Colonic mucosa (tissue), 4 donors: Measurements from ENCODE around the gene TAS2R5. TPM values are rescaled to one million over a fixed set of nuclear protein-coding genes. Genes with fewer than 3 reads are reported as not detected.
"Not testable (repeated sequence)": the region's sequence is repeated elsewhere in the genome, so short reads cannot be mapped to it uniquely, and the experiment has no call there.

Experiments used
- DNase-seq: peaks from one replicate; pipeline ENCODE4 v3.0.0-alpha.2; 2020
- H3K27ac ChIP-seq: fragments of 200-600 bp; one replicate; pipeline ENCODE4 v1.8.0; 2021
- H3K27me3 ChIP-seq: fragments of 200-600 bp; one replicate; pipeline ENCODE4 v1.8.0; 2021
- H3K36me3 ChIP-seq: fragments of 200-600 bp; one replicate; pipeline ENCODE4 v1.8.0; 2021
- H3K4me1 ChIP-seq: fragments of 200-600 bp; one replicate; pipeline ENCODE4 v1.8.0; 2021; ENCODE audit warnings: mild to moderate bottlenecking
- H3K4me3 ChIP-seq: fragments of 200-600 bp; one replicate; pipeline ENCODE4 v1.8.0; 2021
- H3K9ac ChIP-seq, 2 donors: one replicate each; pipeline ENCODE4 v1.7.0; 2013; ENCODE audit warnings: control low read depth in 2 of 2, low read depth in 2 of 2, low read length in 2 of 2
- H3K9me3 ChIP-seq: fragments of 200-600 bp; one replicate; pipeline ENCODE4 v1.8.0; 2021
- intact Hi-C: fragments of 100-400 bp; cut with DNase I; formaldehyde crosslinking; loops from one replicate; pipeline ENCODE4 v1.14.1; 2022
- total RNA-seq, 2 donors: library from RNA; stranded (reverse); fragmentation: NEBNext Ultra II Directional in 1 of 2; extraction: Animal tissue kit (Norgen Biotek cat#: 25700) in 1 of 2; gene quantifications; one replicate each; pipeline ENCODE4 v1.2.1, GENCODE V29; 2021
- TF ChIP-seq, protein P1 (sequence below): fragments of 200-600 bp; IDR thresholded peaks from one replicate; pipeline ENCODE4 v1.8.0; 2022; ENCODE audit warnings: antibody characterized with exemption, mild to moderate bottlenecking
- donor health status: healthy.
- donor health status: DM: no; HTN: no; CAD: no.
- donor health status: DM: no; HTN: no; CAD: no.

The TAS2R5 gene
- total RNA-seq, result 1 to 10 TPM in 1 of 2 donors, under 1 TPM in 1; 0.98 to 1.2 TPM

DNA sequence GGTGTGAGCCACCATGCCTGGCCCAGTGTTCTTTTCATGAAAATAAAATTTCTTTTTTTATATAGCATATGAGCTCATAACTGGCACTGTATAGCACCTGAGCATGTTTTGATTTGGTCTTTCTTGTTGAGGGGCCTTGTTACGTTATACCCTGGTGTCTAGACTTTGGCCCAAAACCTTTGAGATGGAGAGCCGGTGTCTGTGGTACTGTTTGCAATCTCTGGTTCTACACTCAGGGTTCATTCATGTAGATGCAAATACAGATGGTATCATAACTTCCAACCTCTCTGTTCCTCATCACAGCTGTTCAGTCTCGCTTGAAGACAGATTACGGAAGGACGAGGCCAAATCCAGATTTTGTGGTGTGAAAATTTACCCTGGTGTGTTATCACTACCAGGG lies at the start of gene TAS2R5:
Gene TAS2R5 (plus strand): TSS at position 301 of the 400 bp plus-strand sequence. CDS start 145 bp downstream, outside the sequence.
- H3K4me1 ChIP-seq, result no peaks in the 10 kb centered on the region
- intact Hi-C loops, result no loop called here
- H3K9ac ChIP-seq, result no peak within 1 kb of the TSS
- TF ChIP-seq, protein P1, sequence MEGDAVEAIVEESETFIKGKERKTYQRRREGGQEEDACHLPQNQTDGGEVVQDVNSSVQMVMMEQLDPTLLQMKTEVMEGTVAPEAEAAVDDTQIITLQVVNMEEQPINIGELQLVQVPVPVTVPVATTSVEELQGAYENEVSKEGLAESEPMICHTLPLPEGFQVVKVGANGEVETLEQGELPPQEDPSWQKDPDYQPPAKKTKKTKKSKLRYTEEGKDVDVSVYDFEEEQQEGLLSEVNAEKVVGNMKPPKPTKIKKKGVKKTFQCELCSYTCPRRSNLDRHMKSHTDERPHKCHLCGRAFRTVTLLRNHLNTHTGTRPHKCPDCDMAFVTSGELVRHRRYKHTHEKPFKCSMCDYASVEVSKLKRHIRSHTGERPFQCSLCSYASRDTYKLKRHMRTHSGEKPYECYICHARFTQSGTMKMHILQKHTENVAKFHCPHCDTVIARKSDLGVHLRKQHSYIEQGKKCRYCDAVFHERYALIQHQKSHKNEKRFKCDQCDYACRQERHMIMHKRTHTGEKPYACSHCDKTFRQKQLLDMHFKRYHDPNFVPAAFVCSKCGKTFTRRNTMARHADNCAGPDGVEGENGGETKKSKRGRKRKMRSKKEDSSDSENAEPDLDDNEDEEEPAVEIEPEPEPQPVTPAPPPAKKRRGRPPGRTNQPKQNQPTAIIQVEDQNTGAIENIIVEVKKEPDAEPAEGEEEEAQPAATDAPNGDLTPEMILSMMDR, result no peak
- H3K9me3 ChIP-seq, result no peaks in the 10 kb centered on the region
- H3K36me3 ChIP-seq, result no peaks in the 10 kb centered on the region
- no peak for DNase-seq
- no peaks in the 10 kb centered on the region for H3K27me3 ChIP-seq
- H3K27ac ChIP-seq, result no peak within 1 kb of the TSS
- H3K4me3 ChIP-seq, result no peak within 1 kb of the TSS

DNA sequence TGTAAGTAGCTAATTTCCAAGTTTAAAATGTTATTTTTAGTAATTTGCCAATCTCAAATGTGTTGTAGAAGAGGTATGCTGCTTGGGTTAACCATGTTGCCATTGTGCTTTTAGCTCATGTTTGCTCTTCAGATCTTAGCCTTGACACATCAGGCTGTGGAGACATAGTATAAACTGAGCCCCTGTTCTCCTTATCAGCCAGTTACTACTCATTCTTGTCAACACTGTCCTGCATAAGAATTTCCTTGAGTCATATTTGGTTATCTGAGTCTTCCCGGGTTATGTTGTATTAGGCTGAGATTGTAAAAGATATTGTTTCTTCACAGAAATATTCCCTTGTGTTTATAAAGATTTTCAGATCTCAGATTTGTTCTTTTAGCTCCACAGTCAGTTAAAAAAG lies 47.8 kb upstream of the TAS2R5 start:
- Histone ChIP-seq H3K4me1 (no peaks in the 10 kb centered on the region), H3K9me3 (no peaks in the 10 kb centered on the region), H3K36me3 (peaks cover 11% of the 10 kb centered on the region), H3K9ac (no peak overlapping the region), H3K27ac (no peak overlapping the region), H3K27me3 (no peaks in the 10 kb centered on the region), H3K4me3 (no peak overlapping the region)
- DNase-seq, result no peak
- intact Hi-C loops, result no loop called here
- TF ChIP-seq, protein P1, result no peak

- TF ChIP-seq, protein P1, result no peak
- intact Hi-C loops, result no loop called here
- Histone ChIP-seq H3K36me3 (peaks cover 15% of the 10 kb centered on the region), H3K4me1 (no peaks in the 10 kb centered on the region), H3K9ac (no peak overlapping the region), H3K27ac (no peak overlapping the region), H3K4me3 (no peak overlapping the region), H3K9me3 (no peaks in the 10 kb centered on the region), H3K27me3 (no peaks in the 10 kb centered on the region)
- DNase-seq, result no peak
These were observed 45.9 kb upstream of the TAS2R5 start for GRCh38 chr7:141744131-141744530.

DNA sequence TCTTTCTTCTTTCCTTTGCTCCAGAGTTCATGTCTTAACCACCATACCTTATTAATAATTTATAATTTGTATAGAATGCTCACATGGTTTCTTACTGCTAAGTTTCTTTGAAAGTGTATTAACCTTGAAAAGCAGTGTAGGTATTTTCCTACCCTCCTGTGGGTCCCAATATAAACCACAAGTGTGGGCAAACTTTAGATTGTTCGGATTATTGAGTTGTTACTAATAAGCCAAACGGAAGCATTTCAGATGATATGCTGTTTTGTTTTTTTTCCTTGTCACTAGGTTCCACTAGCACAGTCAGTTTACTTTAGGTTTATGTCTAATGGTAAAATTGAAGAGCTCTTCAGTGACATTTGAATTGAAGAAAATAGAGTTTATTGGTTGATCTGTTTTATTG lies 41.6 kb upstream of the TAS2R5 start:
- no peak overlapping the region for H3K4me3 ChIP-seq
- peaks cover 7% of the 10 kb centered on the region for H3K9me3 ChIP-seq
- H3K27me3 ChIP-seq, result no peaks in the 10 kb centered on the region
- H3K36me3 ChIP-seq, result peaks cover 30% of the 10 kb centered on the region
- no peaks in the 10 kb centered on the region for H3K4me1 ChIP-seq
- H3K27ac ChIP-seq, result no peak overlapping the region
- TF ChIP-seq, protein P1, result no peak
- DNase-seq, result no peak
- H3K9ac ChIP-seq, result no peak overlapping the region
- intact Hi-C loops, result no loop called here

DNA sequence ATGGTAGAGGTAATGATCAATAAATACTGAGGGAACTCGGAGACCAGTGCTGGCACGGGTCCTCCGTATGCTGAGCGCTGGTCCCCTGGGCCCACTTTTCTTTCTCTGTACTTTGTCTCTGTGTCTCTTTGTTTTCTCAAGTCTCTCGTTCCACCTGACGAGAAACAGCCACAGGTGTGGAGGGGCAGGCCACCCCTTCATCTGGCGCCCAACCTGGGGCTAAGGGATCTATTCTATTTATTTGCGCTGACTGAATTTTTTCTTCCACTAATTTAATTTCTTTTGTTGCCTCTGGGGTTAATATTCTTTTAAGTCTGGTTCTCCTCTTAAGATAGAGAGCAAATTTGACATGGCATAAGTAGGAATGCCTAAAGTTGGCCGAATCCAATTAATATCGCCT lies 38.1 kb upstream of the TAS2R5 start:
- H3K9me3 ChIP-seq, H3K4me1 ChIP-seq, H3K27ac ChIP-seq, DNase-seq, H3K27me3 ChIP-seq, intact Hi-C loops, H3K4me3 ChIP-seq, H3K9ac ChIP-seq: not testable (repeated sequence)
- H3K36me3 ChIP-seq, result peaks cover 24% of the 10 kb centered on the region

GRCh38 chr7:141752634-141753033 lies 37.4 kb upstream of the TAS2R5 start:
- Histone ChIP-seq H3K36me3 (peaks cover 24% of the 10 kb centered on the region), H3K27me3 (no peaks in the 10 kb centered on the region), H3K9me3 (peaks cover 7% of the 10 kb centered on the region), H3K4me3 (no peak overlapping the region), H3K9ac (no peak overlapping the region), H3K27ac (no peak overlapping the region), H3K4me1 (no peaks in the 10 kb centered on the region)
- DNase-seq, result no peak
- TF ChIP-seq, protein P1, result no peak
- intact Hi-C loops, result no loop called here
